ENCODE data around the gene SPTBN5.

GRCh38 chr15:41940441-41940857 is 46.6 kb upstream of the SPTBN5 start:
- TF ChIP-seq CTCF (IDR thresholded peaks at IDR 0.05; ENCODE audit: low read depth, low read length, poor library complexity, severe bottlenecking), result no peak
- TF ChIP-seq EZH2phosphoT487 (IDR thresholded peaks at IDR 0.05; ENCODE audit: borderline replicate concordance, low read length), result no peak

All from DOHH2 (cell line).